ENCODE data around the gene HMMR.

HMMR gene

DNA sequence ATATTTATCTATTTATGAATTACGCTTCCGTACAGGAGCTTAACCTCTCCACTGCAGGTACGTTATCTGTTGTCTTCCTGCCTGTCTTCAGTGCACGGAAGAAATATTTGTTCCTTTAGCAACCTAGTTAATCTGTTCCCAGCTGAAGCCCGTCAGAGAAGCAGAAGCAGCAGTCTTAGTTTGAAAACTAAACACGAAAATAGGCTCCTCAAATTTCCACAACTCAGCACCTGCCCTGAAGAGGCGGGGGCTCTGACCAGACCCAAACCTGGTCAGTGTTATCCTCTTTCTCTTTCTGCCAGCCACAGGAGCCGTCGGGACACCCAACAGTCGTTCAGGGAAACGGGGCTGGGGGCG lies 992 bp upstream of the HMMR start:
- no peak for DNase-seq (ENCODE audit: low read depth)

DNA sequence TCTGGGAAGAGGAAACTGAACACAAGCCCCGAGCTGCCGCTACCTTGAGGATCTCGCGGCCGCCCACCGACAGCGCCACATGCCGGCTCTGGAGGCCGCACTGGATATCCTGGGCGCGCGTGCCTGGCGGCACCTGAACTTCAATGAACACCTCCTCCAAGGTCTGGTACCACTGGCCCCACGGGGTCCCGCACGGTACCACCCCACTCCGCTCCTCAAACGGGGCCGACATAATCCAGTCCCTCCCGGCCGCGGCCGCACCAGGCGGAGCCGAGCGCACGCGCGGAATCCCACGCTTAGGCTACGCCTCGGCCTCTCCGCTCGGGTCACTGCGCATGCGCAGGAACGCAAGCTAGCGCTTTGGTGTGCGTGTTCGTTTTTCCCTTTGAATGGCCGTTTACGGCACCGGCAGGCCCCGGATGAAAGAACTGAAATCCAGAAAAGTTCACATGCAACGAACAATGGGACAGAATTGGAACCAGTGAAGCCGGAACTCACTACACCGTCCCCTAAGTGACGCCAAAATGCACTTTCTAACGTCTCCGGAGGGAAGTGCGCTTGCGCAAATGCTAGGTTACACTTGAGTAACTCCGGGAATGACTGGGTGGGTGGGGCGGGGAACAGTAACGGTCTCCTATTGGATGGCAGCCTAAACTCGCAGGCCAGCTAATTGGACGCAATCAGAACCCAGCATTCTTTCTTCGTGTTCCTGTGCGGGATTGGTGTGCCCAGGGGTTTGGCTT lies 442 bp upstream of the HMMR start, which contains the start of gene NUDCD2:
TSS of gene NUDCD2 (minus strand) at position 284 of the 743 bp plus-strand sequence. CDS start at position 232, 52 bp downstream.
- DNase-seq (ENCODE audit: low read depth), result peak; percentile 89

DNA sequence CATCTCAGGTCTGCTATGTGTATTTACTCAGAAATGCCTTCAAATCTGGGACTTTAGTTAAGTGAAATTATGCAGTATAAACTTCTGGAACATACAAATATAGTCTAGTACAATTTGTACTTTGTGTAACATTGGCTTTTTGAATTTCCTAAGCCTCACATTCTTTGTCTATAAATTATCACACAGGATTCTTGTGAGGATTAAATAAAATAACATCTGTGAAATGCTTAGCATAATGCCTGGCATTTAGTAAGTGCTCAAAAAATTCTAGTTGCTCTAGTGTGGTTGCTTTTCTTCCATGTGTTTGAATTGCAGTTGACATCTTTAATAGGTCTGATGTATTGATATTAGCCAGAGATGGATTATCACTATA lies 2.6 kb downstream of the HMMR start:
- no peak for DNase-seq (ENCODE audit: low read depth)

DNA sequence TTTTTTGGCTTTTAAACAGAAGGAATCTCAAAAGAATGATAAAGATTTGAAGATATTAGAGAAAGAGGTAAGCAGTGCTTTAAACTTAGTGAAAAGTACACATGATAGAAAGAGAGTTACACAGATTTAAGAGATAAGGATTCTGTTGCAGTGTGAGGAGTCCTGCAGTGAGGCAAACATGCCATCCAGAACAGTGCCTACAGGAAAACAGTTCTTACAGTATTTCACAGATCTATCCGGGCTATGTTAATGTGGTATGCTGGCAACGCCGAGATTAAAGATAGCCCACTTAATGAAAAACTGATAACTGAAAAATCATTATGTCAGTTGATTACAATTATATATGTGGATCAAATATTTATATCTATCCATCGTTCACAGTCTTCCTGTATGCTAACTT lies 7.2 kb downstream of the HMMR start:
- DNase-seq (ENCODE audit: low read depth), result no peak

DNA sequence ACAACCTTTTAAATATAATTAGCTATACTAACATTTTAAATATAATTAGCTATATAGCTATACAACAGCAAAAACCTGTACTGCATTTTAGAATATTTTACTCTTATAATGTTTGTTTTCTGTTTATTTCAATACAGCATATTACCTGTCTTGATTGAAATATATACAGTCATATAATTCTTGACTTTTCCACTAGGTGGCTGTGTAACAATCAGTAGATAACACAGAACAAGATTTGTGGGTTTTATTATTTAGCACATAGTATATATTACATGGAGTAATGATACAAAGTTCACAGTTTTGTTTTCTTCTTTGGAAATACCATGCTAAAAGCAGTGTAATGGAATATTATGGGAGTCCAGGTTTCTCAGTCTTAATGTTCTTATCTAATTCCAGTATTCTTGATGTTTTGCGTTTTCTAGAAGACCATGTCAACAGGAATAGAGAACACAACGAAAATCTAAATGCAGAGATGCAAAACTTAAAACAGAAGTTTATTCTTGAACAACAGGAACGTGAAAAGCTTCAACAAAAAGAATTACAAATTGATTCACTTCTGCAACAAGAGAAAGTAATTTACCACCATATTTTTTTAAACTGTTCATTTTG lies 13.3 kb downstream of the HMMR start:
- DNase-seq (ENCODE audit: low read depth), result no peak

DNA sequence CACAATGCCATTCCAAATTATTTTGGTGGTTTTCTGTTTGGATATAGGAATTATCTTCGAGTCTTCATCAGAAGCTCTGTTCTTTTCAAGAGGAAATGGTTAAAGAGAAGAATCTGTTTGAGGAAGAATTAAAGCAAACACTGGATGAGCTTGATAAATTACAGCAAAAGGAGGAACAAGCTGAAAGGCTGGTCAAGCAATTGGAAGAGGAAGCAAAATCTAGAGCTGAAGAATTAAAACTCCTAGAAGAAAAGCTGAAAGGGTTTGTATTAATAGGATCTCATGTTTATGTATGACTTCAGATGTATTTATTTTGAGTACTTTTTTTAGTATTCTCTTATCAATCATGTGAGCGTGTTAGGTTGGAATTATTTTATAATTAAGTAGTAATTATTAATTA lies 15.0 kb downstream of the HMMR start:
- DNase-seq (ENCODE audit: low read depth), result no peak

DNA sequence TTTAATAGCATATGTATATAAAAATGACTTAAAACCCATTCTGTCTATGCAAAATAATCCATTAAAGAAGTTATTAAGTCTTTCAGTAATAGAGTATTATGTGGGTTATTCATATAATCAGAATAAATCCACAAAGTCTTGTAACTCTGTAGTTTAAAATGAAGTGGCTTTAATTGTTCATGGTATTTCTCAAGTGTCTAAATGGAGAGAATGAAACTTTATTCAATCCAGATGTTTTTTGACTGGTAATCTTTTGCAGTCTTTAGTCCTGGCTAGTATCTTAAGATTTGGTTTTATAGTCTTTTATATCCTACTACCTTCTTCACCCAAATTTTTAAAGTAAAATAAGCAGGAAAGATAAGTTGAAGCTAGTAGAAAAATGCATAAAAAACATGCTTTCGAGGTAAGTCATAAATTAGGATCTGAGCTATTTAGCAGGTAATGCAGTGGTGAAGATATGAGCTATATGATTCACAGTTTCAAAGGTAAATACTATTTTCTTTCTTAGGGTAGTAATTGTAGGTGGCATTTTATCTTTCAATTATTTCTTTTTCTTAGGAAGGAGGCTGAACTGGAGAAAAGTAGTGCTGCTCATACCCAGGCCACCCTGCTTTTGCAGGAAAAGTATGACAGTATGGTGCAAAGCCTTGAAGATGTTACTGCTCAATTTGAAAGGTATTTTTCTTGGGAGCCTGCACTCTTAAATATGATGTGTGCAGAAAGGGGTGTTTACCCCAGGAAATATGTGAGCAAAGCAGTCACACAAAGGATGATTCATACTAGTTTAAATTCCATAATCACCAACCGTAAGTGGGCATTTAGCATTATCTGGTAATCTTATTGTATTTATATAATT lies 17.9 kb downstream of the HMMR start:
- no peak for DNase-seq (ENCODE audit: low read depth)

DNA sequence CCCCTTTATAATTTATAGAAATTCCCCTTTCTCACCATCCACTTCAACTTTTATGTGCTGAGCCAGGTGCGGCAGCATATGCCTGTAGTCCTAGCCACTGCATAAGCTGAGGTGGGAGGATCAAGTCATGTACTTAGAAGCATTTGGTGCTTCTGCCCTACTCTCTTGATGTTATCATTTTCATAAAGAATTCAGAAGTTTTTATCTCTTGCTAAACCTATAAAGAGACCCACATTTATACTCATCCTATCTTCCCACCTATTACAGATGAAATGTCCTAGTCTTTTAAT lies 18.5 kb downstream of the HMMR start:
- DNase-seq (ENCODE audit: low read depth), result no peak

DNA sequence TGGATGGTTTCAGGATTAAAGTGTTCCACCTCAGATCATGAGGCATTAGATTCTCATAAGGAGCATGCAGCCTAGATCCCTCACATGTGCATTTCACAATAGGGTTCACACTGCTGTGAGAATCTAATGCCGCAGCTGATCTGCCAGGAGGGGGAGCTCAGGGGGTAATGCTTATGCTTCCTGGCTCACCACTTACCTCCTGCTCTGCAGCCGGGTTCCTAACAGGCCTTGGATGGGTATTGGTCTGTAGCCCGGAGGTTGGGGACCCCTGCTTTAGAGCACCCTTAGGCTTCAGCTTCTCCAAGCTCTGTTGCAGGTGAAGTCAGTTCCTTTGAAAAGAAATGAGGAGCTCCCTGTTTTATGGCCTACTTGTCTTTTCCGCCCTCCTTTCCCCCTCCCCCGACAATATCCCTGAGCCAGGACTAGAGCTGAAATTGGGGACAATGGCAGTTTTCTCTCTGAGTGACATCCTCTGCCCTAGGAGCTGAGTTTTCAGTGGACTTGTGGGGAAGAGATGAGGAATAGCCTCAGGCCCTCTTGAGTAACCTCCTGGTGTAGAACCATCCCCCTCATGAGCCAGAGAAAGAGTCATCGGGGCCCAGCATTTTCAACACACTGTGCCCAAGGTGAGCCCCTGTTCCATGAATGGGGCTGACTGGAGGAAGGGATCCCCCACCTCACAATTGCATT lies 28.8 kb downstream of the HMMR start:
- no peak for DNase-seq (ENCODE audit: low read depth)

DNA sequence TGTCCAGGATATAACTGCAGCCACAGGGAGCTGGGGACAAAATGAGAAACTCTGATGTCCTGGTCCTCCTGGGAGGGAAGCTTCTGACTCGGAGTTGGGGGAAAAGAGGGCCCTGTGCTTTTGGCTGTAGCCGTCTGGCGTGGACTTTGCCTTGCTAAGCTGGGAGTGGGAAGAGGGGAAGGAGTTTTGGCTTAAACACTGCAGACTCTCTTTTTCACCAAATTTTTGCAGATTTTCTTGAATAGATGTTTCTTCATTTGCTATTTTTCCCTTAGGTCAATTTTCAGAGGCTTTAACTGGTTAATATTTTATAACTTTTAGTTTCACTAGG lies 29.3 kb downstream of the HMMR start:
- DNase-seq (ENCODE audit: low read depth), result no peak

DNA sequence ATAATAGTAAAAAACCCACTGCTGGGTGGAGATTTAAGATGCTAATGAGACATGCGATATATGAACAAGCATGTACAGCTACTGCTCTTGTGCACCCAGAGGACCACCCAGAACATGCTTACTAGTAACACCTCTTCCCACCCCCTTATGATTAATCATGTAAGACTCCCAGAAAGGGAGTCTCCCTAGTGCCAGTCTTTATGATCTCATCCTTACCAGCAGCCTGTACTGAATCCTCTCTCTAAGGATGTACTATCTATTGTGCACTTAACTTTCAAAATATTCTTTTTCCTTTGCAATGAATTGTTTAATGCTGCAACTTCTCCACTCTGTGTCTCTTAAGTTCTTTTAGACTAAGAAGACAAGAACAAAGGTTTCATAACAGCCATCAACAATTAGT lies 35.9 kb downstream of the HMMR start:
- DNase-seq (ENCODE audit: low read depth), result no peak

DNA sequence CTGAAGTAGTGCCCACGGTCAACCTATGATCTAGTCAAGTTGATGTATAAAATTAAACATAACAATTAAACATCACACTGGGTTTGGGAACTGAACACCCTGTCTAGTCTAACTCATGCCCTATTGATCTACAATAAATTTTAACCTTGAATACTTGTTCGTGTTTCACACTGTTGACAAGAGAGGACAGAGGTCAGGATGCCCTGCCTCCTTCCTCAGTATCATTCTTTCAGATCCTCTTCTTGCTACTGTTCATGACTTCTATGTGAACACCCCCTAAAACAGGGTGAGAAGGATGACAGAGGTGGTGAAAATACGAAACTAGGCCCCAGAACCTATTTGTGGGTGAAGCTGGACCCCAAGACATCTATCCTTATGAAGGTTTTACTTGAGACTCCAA lies 36.9 kb downstream of the HMMR start:
- no peak for DNase-seq (ENCODE audit: low read depth)

DNA sequence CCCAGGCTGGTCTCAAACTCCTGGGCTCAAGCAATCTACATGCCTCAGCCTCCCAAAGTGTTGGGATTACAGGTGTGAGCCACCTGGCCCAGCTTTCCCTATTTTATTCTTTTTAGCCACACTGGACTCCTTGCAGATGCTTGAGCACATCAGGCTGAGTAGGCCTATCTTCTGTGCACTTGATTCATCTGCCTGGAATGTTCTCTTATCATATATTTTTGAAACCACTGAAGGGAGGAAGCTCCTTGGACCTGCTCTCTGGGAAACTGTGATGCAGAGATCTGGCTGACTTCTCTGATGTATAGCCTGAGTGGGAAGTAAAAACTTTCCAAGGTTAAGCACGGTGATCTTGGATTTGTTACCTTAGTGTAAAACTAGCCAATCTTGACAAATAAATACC lies 38.5 kb downstream of the HMMR start:
- no peak for DNase-seq (ENCODE audit: low read depth)

DNA sequence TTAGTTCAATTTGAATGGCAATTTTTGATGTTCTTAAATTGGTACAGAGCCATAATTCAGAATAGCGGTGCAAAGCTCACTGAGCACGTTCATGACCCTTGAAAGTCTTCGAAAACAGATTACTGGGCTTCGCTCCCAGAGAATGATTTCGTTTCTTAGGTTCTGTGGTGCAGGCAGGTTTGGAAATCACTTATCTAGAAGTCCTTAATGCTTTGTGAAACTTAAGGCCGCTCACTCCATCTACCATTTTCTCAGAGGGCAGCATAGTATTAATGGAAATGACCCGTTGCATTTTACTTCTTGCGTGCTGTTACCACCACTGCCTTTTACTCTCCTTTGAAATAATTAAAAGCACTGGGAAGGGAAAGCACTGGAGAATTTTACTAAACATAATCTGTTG lies 42.1 kb downstream of the HMMR start:
- DNase-seq (ENCODE audit: low read depth), result no peak

DNA sequence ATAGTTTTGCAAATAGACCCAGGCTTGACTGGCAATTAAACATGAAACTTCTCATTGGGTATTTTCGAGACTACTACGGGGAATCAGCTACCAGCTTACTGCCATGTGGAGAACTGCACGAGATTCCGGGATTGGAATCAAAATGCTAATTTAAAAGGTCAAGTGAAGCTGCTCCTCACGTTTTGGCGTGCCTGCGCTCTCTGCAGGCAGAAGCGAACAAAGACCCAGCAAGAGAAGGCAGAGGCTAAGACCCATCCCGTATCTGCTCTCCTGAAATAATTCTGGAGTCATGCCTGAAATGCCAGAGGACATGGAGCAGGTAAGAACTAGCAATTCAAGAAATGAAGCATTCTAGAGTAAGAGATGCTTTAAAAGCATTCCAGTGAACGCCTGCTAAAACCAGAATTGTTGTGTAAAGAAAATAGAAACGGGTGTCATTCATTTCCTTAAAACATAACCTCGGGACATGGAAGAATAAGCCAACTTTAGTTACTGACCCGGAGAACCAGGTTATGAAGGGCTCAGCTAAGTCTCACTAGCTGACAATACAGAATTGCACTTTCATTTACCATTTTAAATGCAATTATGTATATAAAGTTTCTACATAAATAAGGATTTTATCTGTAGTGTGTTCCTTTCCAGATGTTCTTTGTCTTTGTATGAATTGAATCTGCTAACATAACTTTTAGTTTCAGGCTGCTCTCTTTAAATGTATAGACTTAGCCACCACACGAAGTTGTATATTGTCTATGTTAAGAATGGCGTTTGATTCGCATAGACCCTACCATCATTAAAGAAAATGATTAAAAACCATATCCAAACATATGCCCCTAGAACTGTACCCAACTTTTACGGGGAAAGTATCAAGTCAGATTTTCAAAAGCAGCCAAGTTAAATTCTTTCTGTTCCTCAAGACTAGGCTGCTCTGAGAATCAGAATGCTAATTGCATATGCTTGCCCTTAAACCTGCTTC lies 43.0 kb downstream of the HMMR start:
- no peak for DNase-seq (ENCODE audit: low read depth)

DNA sequence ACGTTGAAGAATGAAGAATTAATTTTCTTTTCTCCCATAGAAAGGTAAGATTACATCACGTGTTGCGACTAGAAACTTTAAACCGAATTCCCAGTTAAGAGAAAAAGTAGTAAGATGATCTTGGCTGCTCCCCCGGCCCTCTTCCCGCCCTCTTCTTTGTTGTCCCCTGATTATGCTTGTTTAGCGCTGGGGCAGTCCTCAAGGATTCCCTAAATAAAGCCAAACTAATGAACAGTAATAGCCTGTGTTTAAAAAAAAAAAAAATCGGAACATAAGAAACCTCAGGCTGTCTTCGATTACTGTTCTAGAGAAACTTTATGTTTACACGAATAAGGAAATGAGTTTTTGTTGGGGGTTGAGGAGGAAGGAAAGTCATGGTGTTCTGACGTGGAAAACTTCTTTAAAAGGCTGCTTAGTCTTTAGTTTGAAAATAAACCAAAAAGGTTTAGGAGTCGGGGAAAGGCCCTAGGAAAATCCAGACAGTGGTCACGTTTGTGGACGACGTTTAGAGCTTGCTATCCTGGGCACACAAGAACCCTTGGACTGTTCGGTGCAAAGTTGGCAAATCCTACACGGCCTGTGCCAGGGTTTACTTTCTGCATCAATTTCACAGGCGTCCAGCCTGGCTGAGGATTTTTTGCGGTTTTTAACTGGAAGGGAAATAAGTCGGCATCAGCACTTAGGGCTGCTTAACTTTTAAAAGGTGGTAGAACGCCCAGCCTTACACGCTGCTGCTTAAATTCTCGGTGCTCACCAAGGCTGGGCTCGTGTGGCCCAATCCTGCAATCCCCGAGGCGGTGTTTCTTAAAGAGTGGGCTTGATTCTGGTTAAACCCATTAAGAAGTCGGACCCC lies 43.9 kb downstream of the HMMR start:
- no peak for DNase-seq (ENCODE audit: low read depth)

DNA sequence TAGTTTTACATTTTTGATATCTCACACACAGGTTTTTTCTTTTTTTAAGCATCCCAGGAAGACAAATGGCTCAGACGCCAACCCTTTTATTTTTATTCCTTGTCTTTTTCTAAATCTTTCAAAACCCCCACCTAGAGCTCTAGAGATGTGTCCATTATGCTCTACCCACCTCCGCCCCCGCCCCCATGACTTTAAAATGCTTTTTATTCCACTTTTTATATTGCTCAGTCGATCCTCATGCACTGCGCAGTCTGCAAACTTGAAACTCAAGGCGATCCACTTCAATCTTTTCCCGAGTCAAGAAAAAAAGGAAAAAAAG lies 44.6 kb downstream of the HMMR start:
- DNase-seq (ENCODE audit: low read depth), result no peak

DNA sequence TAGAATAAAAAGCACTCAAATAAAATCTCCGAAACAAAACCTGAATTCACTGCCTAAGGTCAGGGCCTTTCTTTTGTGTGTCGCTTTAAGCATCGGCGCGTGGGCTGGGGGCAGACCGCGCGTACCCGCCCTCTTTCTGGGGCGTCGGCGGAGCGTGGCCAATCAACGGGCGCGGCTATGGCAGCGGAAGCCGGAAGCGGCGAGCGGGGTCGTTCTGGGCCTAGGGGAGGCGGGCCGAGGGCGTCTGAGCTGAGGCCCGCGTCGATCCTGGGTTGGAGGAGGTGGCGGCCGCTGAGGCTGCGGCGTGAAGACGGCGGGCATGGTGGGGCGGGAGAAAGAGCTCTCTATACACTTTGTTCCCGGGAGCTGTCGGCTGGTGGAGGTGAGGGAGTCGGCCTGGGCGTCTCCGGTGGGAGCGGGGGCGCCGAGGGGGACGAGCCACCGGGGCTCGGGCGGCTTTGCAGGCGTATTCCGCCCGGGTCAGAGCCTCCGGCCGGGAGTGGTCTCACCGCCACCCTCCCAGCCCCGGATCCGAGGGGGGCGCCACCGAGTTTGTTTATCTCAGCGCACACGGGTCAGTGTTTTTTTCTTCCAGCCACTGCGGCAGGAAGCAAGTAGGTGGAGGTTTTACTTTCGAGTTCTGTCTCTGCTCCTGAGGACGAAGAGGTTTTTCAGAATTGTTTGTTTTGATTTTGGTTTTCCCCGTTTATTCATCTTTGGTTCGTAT lies 45.1 kb downstream of the HMMR start, which contains the start of gene MAT2B:
TSS of gene MAT2B (plus strand) at position 252 of the 727 bp plus-strand sequence. CDS start at position 320, 68 bp downstream.
- DNase-seq (ENCODE audit: low read depth), result peak; percentile 94

DNA sequence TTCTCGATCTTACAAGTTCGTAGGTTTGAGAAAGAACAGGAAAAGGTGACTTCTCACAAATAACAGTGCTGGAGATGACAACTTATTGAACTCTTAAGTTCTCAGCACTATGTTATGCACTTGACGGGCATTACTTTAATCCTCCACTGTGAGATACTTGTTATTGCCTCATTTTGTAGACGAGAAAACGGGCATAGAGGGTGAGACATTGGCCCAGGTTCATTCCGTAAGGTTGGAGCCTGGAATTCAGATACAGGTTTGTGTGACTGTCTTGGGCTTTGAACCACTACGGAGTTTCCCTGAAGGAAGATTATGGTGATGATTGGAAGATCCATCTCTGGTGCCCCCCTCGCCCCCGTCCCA lies 45.6 kb downstream of the HMMR start:
- no peak for DNase-seq (ENCODE audit: low read depth)

DNA sequence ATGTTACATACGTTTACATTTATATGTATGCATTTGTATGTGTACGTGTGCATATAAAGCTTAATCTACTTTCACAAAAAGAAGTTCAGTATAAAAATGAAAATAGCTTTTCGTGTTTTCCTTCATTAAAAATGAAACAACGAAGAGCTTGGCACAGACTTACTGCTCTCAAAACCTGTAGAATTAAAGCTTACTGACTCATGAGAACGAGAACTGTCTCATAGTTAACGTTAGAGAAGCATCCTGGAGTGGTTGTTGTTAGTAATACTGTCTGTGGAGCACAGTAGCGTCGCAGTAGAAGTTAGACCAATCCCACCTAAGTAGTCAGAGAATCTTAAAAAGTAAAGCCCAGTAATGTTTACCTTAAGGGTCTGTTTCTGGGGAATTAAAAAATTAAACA lies 46.3 kb downstream of the HMMR start:
- DNase-seq (ENCODE audit: low read depth), result no peak
